GM18951 (cell line): ENCODE results near the gene DNAJB6.

Source experiments
- POLR2A ChIP-seq: IDR thresholded peaks from 4 replicates; pipeline ENCODE4 v1.6.1; 2011; ENCODE audit warnings: mild to moderate bottlenecking; ENCODE audit not compliant: insufficient read length, insufficient read depth; ENCODE audit errors: extremely low read depth
- in situ Hi-C: fragments of 300-500 bp; cut with MboI; formaldehyde crosslinking; loops from one replicate; pipeline ENCODE4 v1.12.0; 2022; ENCODE audit warnings: low sequenced_read_pairs, mixed read lengths, inconsistent platforms; ENCODE audit not compliant: unreplicated experiment

Gene DNAJB6

GRCh38 chr7:157384301-157384700 is 47.5 kb downstream of the DNAJB6 start:
- TF ChIP-seq POLR2A, result no peak
- in situ Hi-C loops, result no loop called here

GRCh38 chr7:157386979-157387800 is 50.4 kb downstream of the DNAJB6 start:
- in situ Hi-C loops, result no loop called here
- no peak for TF ChIP-seq POLR2A

GRCh38 chr7:157388301-157388700 is 51.5 kb downstream of the DNAJB6 start:
- in situ Hi-C loops, result no loop called here
- no peak for TF ChIP-seq POLR2A

- TF ChIP-seq POLR2A, result no peak
- in situ Hi-C loops, result no loop called here
Measured at GRCh38 chr7:157389951-157390730, 53.3 kb downstream of the DNAJB6 start.

GRCh38 chr7:157391036-157391710 is 54.4 kb downstream of the DNAJB6 start:
- TF ChIP-seq POLR2A, result no peak
- in situ Hi-C loops, result no loop called here

- in situ Hi-C loops, result no loop called here
- no peak for TF ChIP-seq POLR2A
Measured at GRCh38 chr7:157392256-157393037, 55.6 kb downstream of the DNAJB6 start.

GRCh38 chr7:157394246-157395191 is 57.7 kb downstream of the DNAJB6 start:
- in situ Hi-C loops, result no loop called here

GRCh38 chr7:157395206-157395605 is 58.4 kb downstream of the DNAJB6 start:
- in situ Hi-C loops, result no loop called here
- no peak for TF ChIP-seq POLR2A

More at GRCh38 chr7:157394246-157395191, 57.7 kb downstream of the DNAJB6 start:
- no peak for TF ChIP-seq POLR2A

GRCh38 chr7:157396316-157397035 is 59.7 kb downstream of the DNAJB6 start:
- TF ChIP-seq POLR2A, result no peak

GRCh38 chr7:157397036-157397720 is 60.4 kb downstream of the DNAJB6 start:
- in situ Hi-C loops, result no loop called here
- TF ChIP-seq POLR2A, result no peak

More at GRCh38 chr7:157396316-157397035, 59.7 kb downstream of the DNAJB6 start:
- in situ Hi-C loops, result no loop called here
